Colonic mucosa (tissue), 4 donors: ENCODE measurements around the gene DMD. TPM values are rescaled to one million over a fixed set of nuclear protein-coding genes. Genes with fewer than 3 reads are reported as not detected.

Experiments
- DNase-seq: peaks from one replicate; pipeline ENCODE4 v3.0.0-alpha.2; 2020
- H3K27ac ChIP-seq: fragments of 200-600 bp; one replicate; pipeline ENCODE4 v1.8.0; 2021
- H3K27me3 ChIP-seq: fragments of 200-600 bp; one replicate; pipeline ENCODE4 v1.8.0; 2021
- H3K36me3 ChIP-seq: fragments of 200-600 bp; one replicate; pipeline ENCODE4 v1.8.0; 2021
- H3K4me1 ChIP-seq: fragments of 200-600 bp; one replicate; pipeline ENCODE4 v1.8.0; 2021; ENCODE audit warnings: mild to moderate bottlenecking
- H3K4me3 ChIP-seq: fragments of 200-600 bp; one replicate; pipeline ENCODE4 v1.8.0; 2021
- H3K9ac ChIP-seq, 2 donors: one replicate each; pipeline ENCODE4 v1.7.0; 2013; ENCODE audit warnings: control low read depth in 2 of 2, low read depth in 2 of 2, low read length in 2 of 2
- H3K9me3 ChIP-seq: fragments of 200-600 bp; one replicate; pipeline ENCODE4 v1.8.0; 2021
- CTCF ChIP-seq: fragments of 200-600 bp; IDR thresholded peaks from one replicate; pipeline ENCODE4 v1.8.0; 2022; ENCODE audit warnings: antibody characterized with exemption, mild to moderate bottlenecking
- intact Hi-C: fragments of 100-400 bp; cut with DNase I; formaldehyde crosslinking; loops from one replicate; pipeline ENCODE4 v1.14.1; 2022
- total RNA-seq, 2 donors: library from RNA; stranded (reverse); fragmentation: NEBNext Ultra II Directional in 1 of 2; extraction: Animal tissue kit (Norgen Biotek cat#: 25700) in 1 of 2; gene quantifications; one replicate each; pipeline ENCODE4 v1.2.1, GENCODE V29; 2021
- donor health status: healthy.
- donor health status: DM: no; HTN: no; CAD: no.
- donor health status: DM: no; HTN: no; CAD: no.

Gene DMD
- total RNA-seq, 2 donors from 2014 or later = 7.3 to 24.5 TPM

DNA sequence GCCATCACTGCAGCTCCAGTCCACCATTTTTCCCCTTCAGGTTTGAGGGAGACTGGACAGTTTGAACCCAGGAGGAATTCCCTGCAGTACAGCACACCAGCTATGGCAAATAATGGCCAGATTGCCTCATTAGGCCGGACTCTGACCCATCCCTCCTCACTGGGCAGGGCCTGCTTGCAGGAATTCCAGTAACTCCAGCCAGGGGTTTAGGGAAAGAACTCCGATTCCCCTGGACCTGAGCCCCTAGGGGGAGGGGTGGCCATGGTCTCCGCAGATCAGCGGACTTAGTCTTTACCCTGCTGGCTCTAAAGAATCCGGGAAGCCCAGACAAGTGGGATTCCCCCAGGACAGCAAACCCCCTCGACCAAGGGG lies 342.8 kb downstream of the DMD start:
- H3K36me3 ChIP-seq = no peaks in the 10 kb centered on the region

GRCh38 chrX:32867781-32868523 lies 343.4 kb downstream of the DMD start:
- Histone ChIP-seq H3K9me3 (no peaks in the 10 kb centered on the region), H3K27ac (no peak overlapping the region), H3K9ac (no peak overlapping the region), H3K27me3 (no peaks in the 10 kb centered on the region), H3K4me1 (no peaks in the 10 kb centered on the region), H3K4me3 (no peak overlapping the region), H3K36me3 (no peaks in the 10 kb centered on the region)
- no peak for TF ChIP-seq CTCF
- intact Hi-C loops = no loop called here
- DNase-seq = no peak

More for the DNA sequence above, 342.8 kb downstream of the DMD start:
- Histone ChIP-seq H3K9ac (no peak overlapping the region), H3K9me3 (no peaks in the 10 kb centered on the region), H3K27me3 (no peaks in the 10 kb centered on the region), H3K4me1 (no peaks in the 10 kb centered on the region), H3K27ac (no peak overlapping the region), H3K4me3 (no peak overlapping the region)
- intact Hi-C loops = no loop called here
- no peak for TF ChIP-seq CTCF
- no peak for DNase-seq

DNA sequence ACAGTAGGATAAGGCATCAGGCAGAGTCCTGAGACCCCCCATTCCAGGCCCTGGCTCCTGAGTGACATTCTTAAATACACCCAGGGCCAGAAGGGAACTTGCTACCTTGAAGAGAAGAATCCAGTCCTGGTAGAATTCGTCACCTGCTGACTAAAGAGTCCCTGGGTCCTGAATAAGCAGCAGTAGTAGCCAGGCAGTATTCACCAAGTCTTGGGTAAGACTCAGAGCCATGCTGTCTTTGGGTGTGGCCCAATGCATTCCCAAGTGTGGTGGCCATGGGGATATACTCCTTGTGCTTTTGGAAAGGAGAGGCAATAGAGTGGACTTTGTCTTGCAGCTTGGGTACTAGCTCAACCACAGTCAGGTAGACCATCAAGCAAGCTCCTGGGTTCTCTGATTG lies 359.1 kb downstream of the DMD start:
- no peak for DNase-seq
- Histone ChIP-seq H3K9ac (no peak overlapping the region), H3K27ac (no peak overlapping the region), H3K36me3 (no peaks in the 10 kb centered on the region), H3K27me3 (no peaks in the 10 kb centered on the region), H3K4me3 (no peak overlapping the region), H3K9me3 (no peaks in the 10 kb centered on the region), H3K4me1 (no peaks in the 10 kb centered on the region)
- intact Hi-C loops = no loop called here
- TF ChIP-seq CTCF = no peak

DNA sequence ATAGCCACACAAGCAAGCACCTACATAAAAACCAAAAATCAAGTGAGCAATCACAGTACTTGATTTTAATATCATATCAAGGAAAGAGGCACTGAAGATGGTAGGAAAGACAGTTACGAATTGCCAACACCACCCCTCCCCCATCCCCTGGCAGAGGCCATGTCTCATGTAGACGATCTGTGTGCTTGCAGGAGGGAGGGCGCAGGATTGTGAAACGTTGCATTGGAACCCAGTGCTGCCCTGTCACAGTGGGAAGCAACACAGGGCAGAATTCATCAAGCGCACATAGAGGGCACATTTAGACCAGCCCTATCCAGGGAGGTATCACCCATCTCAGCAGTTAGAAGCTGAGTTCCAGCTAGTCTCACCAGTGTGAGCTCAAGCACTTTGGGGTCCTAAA lies 359.8 kb downstream of the DMD start:
- DNase-seq = no peak
- Histone ChIP-seq H3K36me3 (no peaks in the 10 kb centered on the region), H3K4me3 (no peak overlapping the region), H3K9me3 (no peaks in the 10 kb centered on the region), H3K4me1 (no peaks in the 10 kb centered on the region), H3K9ac (no peak overlapping the region), H3K27me3 (no peaks in the 10 kb centered on the region), H3K27ac (no peak overlapping the region)
- TF ChIP-seq CTCF = no peak
- intact Hi-C loops = no loop called here

- intact Hi-C loops = no loop called here
- no peak overlapping the region for H3K4me3 ChIP-seq
- no peaks in the 10 kb centered on the region for H3K36me3 ChIP-seq
- H3K4me1 ChIP-seq = no peaks in the 10 kb centered on the region
- no peaks in the 10 kb centered on the region for H3K9me3 ChIP-seq
- H3K9ac ChIP-seq = no peak overlapping the region
- H3K27ac ChIP-seq = no peak overlapping the region
- TF ChIP-seq CTCF = no peak
- H3K27me3 ChIP-seq = no peaks in the 10 kb centered on the region
- DNase-seq = no peak
These were observed 363.4 kb downstream of the DMD start for GRCh38 chrX:32847921-32848320.
